ENCODE measurements around the gene DNAL4. TPM values are rescaled to one million over a fixed set of nuclear protein-coding genes. Genes with fewer than 3 reads are reported as not detected.

Gene DNAL4, protein sequence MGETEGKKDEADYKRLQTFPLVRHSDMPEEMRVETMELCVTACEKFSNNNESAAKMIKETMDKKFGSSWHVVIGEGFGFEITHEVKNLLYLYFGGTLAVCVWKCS
- total RNA-seq, result 12.0 and 13.1 TPM in 2 replicates

DNA sequence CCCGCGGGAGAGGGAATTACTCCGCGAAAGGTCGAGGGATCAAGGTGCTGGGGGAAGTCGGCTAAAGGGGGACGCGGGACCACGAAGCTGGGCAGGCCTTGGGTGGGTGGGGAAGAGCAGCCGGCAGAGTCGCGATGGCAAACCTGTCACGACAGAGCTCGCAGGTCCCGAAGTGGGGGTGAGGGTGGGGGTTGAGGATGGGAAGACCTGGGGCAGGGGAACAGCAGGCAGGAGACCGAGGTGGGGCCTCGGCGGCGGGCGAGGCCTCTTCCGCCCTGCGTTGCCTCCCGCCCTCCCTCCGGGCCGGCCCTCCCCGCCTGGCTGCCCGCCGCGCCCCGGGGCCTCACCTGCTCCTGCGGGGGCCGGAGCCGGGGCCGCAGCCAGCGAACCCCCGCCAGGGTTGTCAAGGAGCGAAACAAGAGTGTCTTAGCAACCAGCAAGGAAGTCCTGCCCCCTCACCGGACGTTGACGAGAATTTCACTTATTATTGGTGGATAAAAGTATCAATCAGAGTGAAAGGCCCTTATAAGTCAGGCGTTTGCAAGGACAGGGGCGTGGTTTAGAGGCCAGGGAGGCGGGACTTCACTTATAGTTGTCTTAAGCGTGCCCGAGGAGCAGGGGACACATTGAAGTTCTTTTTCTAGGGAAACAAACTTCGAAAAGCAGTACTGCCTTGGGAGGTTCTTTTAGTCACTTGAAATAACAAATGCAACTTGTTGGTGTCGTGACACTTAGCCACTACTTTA, at the start of gene DNAL4:
Gene DNAL4, minus strand, starts transcription at position 423 of the 746 bp plus-strand sequence. CDS start 11,412 bp downstream, outside the sequence.

DNA sequence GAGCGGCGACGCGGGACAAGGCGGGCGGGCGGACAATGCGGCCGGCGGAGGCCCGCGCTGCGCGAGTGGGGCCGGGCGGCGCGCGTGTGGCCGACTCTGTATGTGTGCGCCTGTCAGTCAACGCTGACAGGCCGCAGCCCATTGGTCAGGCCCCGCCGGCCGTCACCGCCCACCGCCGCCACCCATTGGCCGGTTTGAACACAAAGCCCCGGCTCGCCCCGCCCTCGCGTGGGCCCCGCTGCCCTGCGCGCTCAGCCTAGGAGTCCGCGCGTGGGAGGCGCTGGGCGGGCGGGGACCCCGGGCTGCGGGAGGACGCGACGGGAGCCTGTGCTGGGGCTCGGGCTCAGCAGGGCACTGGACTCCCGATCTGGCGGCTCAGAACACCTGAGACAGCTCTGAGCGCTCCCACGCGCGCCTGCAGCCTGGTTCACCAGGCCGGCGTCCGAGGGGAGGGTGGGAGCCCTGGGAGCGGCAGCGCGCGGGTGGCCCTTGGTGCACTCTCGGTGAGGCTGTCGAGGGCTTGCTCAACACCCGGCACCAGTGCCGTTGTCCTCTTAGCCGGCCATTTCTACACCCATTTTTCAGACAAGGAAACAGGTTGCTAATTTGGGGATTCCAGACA, 37.9 kb downstream of the DNAL4 start, which contains the start of gene SUN2:
Gene SUN2, minus strand, starts transcription at position 88 of the 622 bp plus-strand sequence. CDS start 3,370 bp downstream, outside the sequence.

Small RNA genes lying within 50 kb of the gene (small RNA-seq; reads per million reads assigned to genes)
- gene AL021707.8, result not detected

Other genes starting within 250 kb of the DNAL4 start
- gene DMC1, start 224.0 kb downstream of the DNAL4 start, total RNA-seq, result 10.3 and 11.5 TPM in 2 replicates
- gene FAM227A, start 137.8 kb downstream of the DNAL4 start, total RNA-seq, result 3.1 and 3.3 TPM in 2 replicates
- gene CBY1, start 137.5 kb downstream of the DNAL4 start, total RNA-seq, result 16.1 and 19.7 TPM in 2 replicates
- 70.9 and 76.4 TPM in 2 replicates for gene TOMM22, start 112.2 kb downstream of the DNAL4 start, total RNA-seq
- gene JOSD1, start 93.2 kb downstream of the DNAL4 start, total RNA-seq, result 56.5 and 66.5 TPM in 2 replicates
- 19.1 and 23.5 TPM in 2 replicates for gene GTPBP1, start 88.2 kb downstream of the DNAL4 start, total RNA-seq
- gene SUN2, start 38.1 kb downstream of the DNAL4 start, total RNA-seq, result 69.3 and 82.7 TPM in 2 replicates
- gene NPTXR, start 49.9 kb upstream of the DNAL4 start, total RNA-seq, result 2.6 and 3.0 TPM in 2 replicates
- 65.7 and 71.5 TPM in 2 replicates for gene CBX6, start 78.1 kb upstream of the DNAL4 start, total RNA-seq
- gene APOBEC3A, start 163.5 kb upstream of the DNAL4 start, total RNA-seq, result not detected in 2 replicates
- 3.1 and 5.1 TPM in 2 replicates for gene APOBEC3B, start 188.2 kb upstream of the DNAL4 start, total RNA-seq
- 16.5 and 18.6 TPM in 2 replicates for gene APOBEC3C, start 220.1 kb upstream of the DNAL4 start, total RNA-seq
- 1.4 and 2.1 TPM in 2 replicates for gene APOBEC3D, start 227.0 kb upstream of the DNAL4 start, total RNA-seq
- 4.1 and 7.8 TPM in 2 replicates for gene APOBEC3F, start 246.7 kb upstream of the DNAL4 start, total RNA-seq

All from articular chondrocyte of knee joint (primary cell).